HG03045 (cell line): ENCODE measurements around the gene WRNIP1.

Experiments used
- ATAC-seq: cut with Tn5 transposase; IDR thresholded peaks from one replicate; pipeline ENCODE4 v1.9.1; 2021; ENCODE audit warnings: mild to moderate bottlenecking, moderate library complexity; ENCODE audit not compliant: unreplicated experiment

The WRNIP1 gene

DNA sequence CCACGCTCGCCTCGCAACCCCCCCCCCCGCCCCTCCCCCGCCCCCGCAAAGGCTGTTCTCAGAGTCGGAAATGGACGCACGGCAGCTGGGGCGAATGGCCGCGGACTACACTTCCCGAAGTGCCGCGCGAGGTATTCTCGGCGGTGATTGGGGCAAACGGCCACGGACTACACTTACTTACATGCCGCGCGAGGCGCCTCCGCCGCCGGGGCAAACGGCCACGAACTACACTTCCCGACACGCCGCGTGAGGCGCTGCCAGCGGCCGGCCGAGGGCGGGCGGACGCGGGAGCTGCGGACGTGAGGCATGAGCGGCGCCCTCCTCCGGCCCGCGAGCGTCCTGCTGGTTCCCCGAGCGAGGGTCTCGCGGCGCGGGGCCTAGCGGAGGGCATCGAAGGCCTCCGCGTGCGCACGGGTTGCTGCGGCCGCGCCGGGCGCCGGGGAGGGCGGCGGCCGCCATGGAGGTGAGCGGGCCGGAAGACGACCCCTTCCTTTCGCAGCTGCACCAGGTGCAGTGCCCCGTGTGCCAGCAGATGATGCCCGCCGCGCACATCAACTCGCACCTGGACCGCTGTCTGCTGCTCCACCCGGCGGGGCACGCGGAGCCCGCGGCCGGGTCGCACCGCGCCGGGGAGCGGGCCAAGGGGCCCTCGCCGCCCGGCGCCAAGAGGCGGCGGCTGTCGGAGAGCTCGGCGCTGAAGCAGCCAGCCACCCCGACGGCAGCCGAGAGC is at the start of gene WRNIP1:
WRNIP1 (plus strand) TSS at position 228 of the 730 bp plus-strand sequence; CDS start at position 458, 230 bp downstream.
- peak; percentile 87 for ATAC-seq

DNA sequence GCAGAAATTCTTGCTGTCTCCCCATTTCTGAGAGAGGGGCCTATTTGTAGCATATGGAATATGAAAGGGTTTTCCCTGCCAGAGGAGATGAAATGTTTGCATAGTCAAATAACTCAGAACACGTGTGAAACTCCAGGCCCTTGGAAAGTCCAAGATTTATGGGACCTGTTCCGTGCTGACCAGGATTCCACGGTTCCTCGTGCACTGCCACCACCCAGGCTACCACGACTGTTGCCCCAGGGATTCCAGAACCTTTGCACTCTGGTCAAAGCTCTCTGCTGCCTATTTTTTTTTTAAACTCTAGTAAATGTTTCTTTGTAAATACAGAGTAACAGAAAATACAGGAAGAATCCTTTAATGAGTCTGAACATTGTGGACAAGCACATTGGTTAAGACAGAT is 49.5 kb upstream of the WRNIP1 start:
- no peak for ATAC-seq

DNA sequence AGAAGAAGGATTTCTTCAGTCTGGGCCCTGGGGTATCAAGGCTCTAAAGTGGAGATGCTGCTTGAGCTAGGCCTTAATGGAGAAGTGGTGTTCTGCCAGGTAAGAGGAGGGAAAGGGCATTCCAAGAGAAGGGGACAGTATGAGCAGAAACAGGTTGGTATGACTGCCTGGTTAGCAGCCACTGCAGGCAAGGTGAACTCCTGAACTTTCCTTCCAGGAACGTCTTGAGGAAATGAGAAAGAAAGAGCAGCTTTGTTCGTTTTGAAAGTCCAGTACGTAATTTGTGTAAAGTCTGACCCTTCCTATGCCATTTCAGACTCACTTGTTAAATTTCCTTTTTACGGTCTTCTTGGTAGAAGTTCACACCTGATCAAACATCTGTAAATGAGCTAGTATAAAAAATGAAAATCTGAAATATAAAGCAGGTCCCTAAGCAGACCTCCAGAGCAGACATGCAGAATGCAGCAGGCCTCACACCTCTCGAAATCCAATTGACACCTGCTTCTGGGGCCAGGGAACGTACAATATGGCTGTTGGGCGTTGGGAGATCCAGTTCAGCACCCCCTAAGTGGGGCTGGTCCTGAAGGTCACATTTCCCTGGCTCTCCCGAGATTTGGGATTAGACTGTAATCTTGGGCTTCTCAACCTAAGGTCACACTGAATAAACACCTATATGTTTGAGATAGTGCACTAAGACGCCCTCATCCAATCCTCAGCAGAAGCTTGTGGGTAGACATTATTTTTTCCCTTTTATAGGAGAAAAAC is 48.1 kb upstream of the WRNIP1 start:
- ATAC-seq = no peak

DNA sequence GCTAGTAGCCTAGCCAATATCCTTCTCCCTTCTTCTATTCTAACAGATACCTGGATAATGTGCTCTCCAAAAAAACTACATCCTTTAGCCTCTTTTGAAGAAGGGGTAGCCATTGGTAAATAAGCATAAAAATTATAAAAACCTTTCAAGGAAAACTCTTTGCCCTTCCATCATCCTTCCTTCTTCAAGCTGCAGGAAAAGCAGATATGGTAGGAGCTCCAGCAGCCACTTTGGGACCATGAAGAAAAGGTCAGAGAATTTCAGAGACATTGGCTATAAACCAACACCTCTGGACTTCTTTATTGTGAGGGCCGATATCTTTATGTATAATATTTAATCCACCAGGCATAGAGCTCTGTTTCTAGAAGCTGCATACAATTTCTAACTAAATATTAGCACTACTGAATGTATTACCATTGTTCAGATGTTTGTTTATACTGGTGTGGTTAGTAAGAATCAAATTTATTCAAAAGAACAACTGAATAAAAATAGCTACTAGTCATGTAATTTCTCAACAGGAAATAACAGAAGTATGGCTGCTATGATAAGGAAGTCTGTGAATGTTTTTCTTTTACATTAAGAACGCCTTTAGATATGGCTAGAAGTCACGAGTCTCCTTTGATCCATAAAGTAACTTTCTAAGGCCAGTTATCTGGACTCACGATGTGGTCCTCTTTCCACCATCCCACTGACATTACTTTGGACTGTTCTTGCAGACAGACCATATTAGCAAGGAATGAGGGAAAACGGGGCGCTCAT is 46.7 kb upstream of the WRNIP1 start:
- ATAC-seq = no peak

DNA sequence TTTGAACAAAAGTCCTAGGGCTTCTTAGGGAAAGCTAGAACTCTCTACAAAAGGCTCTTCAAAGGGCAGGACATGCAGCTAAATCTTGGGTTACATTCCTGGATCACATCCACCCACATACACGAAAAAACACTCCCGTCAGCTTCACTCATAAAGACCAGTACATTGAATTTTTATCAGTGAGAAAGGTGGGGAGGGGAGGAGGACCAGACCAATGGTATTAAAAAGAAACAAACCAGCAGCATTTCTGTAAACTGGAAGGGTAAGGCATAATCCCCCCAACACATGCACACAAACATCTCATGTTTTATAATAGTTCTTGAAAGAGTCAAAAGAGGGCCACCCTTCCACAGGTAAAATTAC is 46.1 kb upstream of the WRNIP1 start:
- ATAC-seq = no peak

DNA sequence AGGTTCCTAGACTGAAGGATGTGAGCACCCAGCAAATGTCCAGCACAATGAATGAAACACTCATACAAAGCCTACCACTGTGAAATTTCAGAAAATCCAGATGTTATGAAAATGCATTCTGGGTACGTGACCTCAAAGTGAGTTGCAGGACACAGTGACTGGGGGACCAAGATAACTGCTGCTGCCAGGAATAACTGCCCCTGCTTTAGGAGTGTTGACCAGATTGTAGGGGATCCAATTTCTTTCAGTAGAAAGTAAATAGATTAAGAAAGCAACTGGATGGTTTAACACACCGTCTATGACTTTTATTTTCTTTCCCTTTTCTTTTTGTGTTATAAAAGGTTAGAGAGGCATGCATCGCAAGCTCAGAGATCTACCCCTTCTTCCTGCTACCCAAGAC is 44.0 kb upstream of the WRNIP1 start:
- no peak for ATAC-seq

DNA sequence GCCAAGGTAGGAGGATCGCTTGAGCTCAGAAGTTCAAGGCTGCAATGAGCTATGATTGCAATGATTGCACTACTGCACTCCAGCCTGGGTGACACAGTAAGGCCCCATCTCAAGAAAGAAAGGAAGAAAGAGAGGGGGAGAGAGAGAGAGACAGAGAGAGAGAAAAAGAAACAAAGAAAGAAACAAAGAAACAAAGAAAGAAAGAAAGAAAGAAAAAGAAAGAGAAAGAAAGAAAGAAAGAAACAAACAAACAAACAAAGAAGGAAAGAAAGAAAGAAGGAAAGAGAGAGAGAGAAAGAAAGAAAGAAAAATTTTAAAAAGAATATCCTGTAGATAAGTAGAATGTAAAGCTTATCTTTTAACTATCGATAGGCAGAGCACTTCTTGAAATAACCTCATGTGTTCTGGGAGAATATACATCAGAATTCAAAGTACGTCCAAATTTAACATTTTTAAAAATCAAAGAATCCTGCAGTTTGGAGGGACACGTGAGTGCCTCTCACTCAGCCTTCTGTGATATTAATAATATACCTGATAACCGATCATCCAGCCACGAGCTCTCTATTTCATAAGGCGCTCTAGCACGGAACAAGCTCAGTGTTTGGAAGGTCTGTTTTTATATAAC is 39.7 kb upstream of the WRNIP1 start:
- no peak for ATAC-seq

DNA sequence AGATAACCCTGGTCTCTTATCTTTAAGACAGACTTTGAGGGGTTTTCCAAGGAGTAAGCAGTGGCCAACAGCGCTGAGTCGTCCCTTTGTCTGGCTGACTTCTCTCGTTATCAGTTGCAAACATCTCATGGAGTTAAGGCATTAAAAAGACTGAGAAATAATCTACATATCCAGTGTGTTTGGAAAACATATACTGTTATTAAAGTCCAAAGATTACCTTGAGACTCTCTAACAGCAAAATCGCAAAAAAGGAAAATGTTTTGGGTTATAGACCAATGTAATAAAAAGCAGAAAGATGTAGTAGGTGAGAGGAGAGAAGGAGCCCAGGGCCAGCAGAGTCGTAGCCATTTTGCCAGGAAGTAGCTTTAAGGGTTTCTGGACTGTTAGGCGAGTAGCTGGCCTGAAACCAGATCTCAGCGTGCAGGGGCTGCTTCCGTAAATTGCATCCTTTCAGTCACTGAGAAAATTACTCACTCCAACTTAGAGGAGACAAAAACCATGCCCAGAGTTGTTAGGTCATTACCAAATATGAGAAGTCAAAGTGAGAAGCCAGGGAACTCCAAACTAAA is 39.1 kb upstream of the WRNIP1 start:
- ATAC-seq = no peak

DNA sequence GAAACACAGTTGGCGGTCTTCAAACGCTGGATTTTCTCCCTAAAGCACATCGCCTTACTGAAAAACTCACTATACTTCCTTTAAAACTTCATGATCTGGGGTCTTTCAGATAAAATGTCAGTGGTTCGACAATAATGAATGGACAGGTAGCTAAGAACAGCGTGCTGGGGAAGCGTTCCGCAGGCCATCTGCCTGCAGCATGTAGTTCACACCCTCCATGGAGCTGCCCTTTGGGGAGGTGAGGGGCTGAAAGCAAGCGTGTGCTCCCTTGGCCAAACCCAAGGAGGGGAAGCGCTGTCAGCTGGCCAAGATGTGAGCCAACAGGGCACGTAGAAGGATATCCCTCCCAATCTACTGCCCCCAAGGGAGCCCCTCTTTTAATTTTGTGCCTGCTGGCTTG is 35.3 kb upstream of the WRNIP1 start:
- no peak for ATAC-seq

DNA sequence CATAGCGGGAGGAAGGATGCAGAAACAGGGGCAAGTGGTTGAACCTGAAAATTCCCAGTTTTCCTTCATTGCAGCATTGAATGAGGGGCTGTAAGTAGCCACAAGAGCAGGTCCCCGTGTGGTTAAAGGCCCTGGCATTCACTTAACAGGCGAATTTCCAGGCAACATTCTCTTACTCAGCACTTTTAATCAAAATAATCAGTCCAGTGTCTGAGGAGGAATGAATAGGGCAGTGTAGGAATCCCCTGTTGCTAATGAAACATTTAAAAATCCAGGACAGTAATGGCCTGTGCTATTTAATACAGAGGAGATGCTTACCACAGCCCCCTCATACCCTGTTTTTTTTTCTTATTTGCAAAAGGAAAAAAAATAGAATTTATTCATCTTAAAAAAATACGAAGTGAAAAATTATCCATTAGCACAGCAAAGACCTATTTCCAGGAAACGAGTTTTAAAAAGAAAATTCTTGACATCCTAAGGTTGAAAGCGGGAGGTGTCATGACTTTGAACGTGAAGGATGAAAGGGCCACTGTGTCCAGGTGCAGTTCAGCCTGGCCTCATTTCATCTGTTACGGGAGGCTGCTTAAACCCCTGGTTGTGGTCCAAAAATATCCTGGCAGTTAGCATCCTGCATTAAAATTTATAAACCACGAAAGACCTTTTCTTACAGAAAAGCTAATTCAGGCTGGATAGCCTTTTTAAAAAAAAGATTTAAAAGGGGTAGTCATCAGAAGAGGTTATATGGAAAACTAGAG is 34.7 kb upstream of the WRNIP1 start:
- no peak for ATAC-seq

DNA sequence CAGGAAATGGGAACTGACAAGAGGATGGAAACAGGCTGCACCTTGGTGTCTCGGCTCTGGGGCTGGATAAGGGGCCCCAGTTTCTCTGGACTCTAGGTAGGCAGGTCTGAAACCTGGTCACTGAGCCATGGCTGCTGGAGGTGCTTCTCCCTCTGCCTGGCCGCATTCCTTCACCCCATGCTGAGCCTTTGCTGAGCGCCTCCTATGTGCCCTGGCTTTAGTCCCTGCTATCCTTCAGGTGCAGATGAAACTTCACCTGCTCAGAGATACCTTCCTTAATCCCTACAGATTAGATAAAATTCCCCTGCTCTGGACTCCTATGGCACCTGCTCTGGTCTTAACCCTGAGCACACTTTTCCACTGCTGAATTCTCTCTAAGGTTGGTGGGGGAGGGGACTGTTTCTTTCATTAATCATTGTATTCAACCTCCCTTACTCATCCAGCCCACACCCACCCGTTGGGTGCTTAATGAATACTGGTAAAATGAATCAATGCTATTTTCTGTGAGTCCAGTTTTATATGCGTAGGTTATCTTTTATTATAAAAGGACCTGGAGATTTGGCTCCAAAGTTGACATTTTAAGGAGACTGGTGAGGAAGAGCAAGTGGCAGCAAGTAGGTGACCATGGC is 33.8 kb upstream of the WRNIP1 start:
- no peak for ATAC-seq

DNA sequence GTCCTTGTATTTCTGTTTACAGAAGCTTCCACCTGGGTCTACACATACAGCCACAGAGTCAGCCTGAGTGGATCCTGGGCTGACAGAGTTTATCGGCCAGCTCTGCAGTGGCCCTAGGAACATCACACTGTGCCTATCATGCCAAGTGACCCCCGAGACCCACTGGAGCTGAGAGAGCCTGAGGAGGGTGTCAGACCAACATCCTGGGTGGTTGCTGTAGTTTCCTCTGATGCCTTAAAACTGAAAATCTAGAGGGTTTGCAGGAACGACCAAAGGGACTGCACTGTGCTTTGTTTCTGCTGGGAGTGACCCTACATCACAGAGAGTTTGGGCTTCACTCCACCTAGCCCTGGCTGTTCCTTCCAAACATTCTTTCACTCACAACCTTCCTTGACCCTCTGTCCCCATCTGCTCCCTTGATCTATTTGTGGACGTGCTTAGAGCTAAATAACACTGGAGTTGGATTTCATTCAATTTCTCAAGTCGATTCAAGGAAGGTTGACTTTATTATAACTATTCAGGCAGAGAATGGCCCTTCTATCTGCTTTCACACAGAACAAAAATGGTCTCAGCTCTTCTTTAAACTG is 32.6 kb upstream of the WRNIP1 start:
- no peak for ATAC-seq

DNA sequence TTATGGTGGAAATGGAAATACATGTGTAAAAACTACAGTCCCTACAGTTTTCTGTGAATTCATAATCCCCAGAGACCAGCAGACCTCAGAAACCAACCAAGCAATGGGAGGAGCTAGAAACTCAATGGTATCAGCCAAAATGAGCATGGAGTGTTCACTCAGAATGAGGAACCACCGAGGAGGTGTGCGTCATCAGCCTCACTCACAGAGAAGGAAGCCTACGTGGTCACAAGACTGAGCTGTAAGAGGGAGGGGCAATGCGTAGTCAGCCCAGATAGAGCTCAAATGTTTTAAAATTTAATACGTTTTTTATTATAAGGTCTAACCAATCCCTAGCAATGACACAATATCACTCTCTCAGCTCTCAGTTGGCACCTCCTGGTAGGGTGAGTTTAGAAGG is 31.9 kb upstream of the WRNIP1 start:
- ATAC-seq = peak; percentile 84

DNA sequence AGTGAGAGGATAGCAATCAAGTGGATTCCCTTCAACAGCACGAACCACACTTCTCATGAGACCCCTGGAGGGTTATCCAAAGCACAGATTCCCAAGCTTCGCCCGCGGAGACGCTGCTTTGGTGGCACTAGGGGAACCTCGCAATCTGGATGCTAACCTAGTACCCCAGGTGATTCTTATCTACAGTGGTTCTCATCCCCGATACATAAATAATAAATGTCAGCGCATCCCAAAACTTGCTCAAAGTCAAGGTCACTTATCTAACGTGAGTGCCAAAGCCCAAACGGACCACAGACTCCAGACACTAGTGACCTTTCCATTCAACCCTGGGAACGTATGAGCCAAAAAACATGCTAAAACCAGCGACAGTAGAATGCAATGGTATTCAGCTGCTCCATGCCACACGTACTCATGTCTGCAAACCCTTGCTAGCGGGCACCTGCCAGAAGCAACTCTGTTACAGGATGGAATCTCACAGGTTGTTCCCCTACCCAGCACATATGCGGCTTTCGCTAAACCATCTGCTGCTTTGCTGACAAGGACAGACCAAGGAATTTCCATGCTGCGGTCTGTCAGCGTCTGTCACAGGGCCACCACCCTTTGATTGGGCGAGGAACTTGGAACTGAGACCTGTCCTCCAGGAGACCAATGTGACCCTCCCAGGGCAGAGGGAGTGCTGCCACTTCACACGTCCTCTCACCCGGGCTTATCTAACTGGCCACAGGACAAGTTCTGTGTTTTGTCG is 31.3 kb upstream of the WRNIP1 start:
- ATAC-seq = no peak

DNA sequence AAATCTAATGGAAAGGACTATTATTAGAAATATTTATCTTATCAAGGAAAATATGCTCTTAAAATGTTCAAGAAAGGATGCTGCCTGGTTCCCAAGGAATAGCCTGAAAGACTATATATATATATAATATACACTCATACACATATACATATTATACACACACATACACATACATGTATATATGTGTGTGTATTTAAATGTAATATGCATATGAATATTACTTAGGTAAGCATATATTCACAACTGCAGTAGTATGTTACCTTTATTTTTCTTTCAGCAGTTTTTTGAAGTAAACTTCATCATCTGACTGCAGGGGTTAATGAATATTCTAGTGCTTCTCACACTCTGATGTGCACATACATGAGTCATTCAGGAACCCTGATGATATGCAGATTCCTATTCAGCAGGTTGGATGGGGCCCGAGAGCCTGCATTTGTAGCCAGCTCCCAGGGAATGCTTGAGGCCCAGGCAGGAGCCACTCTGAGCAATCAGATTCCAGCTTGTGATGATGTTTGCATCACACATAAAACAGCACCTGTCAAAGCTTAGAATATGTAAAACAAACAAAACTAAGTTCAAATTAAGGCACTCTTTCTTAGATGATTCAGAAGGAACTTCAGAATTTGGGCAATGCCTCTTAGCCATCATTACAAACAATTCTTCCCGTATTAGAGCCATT is 30.6 kb upstream of the WRNIP1 start:
- no peak for ATAC-seq

DNA sequence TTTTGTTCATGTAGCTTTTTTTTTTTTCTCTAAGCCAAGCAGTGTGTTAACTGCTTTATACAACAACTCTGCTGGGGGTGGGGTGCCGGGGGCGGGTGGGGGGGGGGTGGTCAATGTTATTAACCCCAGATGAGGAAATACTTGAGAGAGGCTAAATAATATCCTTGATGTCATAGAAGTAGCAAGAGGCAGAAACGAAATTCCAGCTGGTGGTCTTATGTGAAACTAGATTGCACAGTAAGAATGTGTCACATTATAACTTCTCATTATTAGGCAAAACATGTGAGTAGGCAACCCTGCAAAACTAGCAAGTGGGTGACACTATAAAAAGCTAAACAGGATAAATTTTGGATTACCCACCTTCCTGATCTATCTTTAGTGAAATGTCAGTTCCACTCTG is 27.3 kb upstream of the WRNIP1 start:
- ATAC-seq = no peak

DNA sequence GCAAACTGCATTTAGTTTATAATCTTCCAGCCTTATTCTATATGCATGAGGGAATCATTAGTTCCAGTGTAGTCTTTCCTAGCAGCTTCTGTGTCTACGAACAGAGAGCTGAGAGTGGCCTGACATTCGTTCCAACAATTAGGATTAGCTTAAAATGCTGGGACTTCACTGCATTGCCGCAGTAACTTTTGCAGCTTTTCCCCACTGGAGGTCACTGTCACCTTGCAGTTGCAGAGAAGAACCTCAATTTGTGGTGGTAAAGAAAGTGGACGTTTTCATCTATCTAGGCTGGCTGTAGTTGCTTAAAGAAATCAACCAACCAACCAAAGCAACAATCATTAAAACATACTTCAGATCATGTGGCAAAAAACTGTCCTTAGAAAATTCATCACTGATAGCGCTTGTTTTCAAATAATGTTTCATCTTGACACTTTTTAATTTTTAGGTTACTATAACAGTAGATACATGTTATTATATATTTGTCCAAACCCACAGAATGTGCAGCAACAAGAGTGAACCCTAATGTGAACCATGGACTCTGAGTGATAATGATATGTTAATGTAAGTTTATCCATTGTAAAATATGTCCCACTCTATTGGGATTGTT is 26.7 kb upstream of the WRNIP1 start:
- ATAC-seq = no peak

DNA sequence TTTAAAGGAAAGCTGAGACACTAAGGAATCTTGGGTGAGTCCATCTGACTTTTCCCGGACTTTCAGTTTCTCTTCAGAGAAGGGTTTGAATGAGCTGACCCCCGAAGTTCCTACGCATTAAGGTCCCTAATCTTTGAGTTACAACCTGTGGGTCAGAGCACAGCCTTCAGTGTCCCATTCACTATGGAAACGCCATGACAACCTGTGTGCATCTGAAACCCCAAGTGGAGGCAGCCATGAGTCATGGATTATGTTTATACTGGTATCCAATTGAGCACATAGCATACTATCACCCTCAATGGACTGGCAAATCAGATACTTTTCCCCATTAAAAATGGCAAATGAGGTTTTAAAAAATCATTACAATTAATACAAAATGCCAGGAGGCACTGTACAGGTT is 25.9 kb upstream of the WRNIP1 start:
- ATAC-seq = no peak
